ENCODE data around the gene AKAP12.

Gene AKAP12

GRCh38 chr6:151299011-151299410, 59.2 kb downstream of the AKAP12 start:
- TF ChIP-seq, protein P1, sequence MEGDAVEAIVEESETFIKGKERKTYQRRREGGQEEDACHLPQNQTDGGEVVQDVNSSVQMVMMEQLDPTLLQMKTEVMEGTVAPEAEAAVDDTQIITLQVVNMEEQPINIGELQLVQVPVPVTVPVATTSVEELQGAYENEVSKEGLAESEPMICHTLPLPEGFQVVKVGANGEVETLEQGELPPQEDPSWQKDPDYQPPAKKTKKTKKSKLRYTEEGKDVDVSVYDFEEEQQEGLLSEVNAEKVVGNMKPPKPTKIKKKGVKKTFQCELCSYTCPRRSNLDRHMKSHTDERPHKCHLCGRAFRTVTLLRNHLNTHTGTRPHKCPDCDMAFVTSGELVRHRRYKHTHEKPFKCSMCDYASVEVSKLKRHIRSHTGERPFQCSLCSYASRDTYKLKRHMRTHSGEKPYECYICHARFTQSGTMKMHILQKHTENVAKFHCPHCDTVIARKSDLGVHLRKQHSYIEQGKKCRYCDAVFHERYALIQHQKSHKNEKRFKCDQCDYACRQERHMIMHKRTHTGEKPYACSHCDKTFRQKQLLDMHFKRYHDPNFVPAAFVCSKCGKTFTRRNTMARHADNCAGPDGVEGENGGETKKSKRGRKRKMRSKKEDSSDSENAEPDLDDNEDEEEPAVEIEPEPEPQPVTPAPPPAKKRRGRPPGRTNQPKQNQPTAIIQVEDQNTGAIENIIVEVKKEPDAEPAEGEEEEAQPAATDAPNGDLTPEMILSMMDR (IDR thresholded peaks at IDR 0.05; ENCODE audit: extremely low read depth, missing control alignments), result no peak
- DNase-seq (ENCODE audit: low spot score), result no peak

DNA sequence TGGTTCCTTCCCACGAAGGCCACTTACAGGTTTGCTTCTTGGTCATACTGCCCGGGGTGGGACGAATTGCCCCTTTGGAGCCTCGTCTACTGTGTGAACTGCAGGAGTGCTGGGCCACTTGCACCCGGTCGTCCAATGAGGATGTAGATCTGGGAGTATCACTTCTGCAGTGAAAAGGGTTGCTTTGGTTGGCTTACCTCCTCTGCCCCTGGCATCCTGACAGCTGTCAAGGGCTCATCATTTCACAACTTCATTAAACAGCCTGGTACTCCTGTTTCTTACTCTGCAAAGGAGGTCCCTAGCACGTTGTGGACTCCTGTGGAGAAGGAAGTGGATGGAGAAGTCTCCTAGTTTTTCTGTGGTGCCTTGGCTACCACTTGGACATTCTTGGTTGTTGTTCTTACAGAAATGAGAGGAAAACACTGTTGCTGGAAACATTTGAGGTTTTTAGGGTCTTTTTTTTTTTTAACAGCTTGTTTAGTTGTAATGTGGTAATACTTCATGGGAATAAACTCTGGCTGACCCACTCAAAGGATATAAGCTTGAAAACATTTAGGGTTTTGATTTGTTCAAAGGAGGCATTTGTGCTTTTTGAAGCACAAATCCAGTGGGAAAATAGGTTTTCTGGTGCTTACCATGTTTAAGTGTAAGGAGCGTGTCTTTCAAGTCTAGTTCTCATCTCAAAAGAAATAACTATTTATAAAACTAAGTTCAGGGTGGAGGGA, 60.7 kb downstream of the AKAP12 start:
- DNase-seq (ENCODE audit: low spot score), result no peak
- TF ChIP-seq, protein P1 (IDR thresholded peaks at IDR 0.05; ENCODE audit: extremely low read depth, missing control alignments), result no peak

- no peak for DNase-seq (ENCODE audit: low spot score)
- TF ChIP-seq, protein P1 (IDR thresholded peaks at IDR 0.05; ENCODE audit: extremely low read depth, missing control alignments), result no peak
These were observed 61.8 kb downstream of the AKAP12 start for GRCh38 chr6:151301547-151301946.

DNA sequence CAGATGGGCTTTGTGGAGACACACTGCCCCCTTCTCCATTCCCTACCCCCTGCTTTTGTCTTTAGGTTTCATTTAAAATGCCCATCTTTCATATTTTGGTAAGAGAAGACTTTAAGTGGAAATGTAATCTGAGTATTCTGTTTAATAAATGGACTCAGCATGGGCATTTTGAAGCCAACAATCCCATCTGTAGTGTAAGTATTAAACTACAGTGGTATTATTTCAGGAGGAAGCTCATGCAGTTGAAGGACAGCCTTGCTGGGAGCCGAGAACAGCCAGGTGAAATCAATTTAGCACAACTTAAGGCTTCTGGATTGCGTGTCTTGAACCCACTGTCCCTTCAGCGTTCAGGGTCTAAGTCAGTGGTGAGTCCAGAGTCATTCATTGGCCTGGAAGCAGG, 63.5 kb downstream of the AKAP12 start:
- DNase-seq (ENCODE audit: low spot score), result no peak
- TF ChIP-seq, protein P1 (IDR thresholded peaks at IDR 0.05; ENCODE audit: extremely low read depth, missing control alignments), result no peak

DNA sequence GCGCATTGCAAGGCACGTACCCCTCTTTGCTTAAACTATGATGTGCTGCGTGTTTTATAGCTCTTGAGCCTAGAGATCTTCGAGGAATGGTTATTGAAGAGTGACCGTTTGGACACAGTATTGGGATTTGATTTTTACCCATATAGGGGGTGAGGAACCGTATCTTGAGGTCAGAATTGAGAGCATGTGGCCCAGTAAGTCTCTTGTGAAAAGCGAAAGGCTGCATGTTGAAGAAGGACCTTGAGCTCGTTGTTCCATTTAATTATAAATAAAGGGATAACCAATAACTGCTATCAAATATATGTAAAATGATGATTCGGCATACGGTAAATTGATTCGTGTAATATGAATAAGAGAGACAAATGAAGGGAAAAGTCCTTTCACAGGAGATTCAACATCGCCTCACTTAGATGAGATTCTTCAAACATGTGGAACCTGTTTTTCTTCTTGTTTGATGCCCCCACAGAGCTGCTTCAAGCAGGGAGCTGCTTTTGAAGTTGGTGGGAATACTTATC, 66.6 kb downstream of the AKAP12 start:
- TF ChIP-seq, protein P1 (IDR thresholded peaks at IDR 0.05; ENCODE audit: extremely low read depth, missing control alignments), result no peak
- no peak for DNase-seq (ENCODE audit: low spot score)

DNA sequence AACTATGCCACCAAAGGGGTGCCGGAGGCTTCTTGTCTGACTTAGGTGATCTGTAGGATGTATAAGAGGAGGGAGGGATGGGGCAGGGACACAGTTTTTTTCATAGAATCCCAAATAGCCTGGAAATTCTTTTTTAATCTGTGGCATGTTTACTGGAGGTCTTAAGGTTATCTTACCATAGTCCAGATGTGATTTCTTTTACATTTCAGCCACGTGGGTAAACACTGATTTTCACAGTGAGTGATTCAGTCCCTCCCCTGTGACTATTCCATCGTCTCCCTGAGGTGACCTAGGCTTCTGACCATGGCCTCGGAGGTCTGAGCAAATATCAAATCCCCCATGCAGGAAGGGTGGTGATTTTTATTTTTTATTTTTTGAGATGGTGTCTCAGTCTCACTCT, 67.7 kb downstream of the AKAP12 start:
- TF ChIP-seq, protein P1 (IDR thresholded peaks at IDR 0.05; ENCODE audit: extremely low read depth, missing control alignments), result no peak
- no peak for DNase-seq (ENCODE audit: low spot score)

- TF ChIP-seq, protein P1 (IDR thresholded peaks at IDR 0.05; ENCODE audit: extremely low read depth, missing control alignments), result no peak
- DNase-seq (ENCODE audit: low spot score), result no peak
These were observed 69.9 kb downstream of the AKAP12 start for GRCh38 chr6:151309619-151310018.
